NCI-H187 (cell line): ENCODE results near the gene FANCE.

Experiments used
- DNase-seq, 2 experiments: peaks; one replicate each; lab custom pipeline; 2025; lab: John Stamatoyannopoulos, UW

Gene FANCE

GRCh38 chr6:35468980-35469750 is 17.0 kb downstream of the FANCE start:
- DNase-seq, result no peak

DNA sequence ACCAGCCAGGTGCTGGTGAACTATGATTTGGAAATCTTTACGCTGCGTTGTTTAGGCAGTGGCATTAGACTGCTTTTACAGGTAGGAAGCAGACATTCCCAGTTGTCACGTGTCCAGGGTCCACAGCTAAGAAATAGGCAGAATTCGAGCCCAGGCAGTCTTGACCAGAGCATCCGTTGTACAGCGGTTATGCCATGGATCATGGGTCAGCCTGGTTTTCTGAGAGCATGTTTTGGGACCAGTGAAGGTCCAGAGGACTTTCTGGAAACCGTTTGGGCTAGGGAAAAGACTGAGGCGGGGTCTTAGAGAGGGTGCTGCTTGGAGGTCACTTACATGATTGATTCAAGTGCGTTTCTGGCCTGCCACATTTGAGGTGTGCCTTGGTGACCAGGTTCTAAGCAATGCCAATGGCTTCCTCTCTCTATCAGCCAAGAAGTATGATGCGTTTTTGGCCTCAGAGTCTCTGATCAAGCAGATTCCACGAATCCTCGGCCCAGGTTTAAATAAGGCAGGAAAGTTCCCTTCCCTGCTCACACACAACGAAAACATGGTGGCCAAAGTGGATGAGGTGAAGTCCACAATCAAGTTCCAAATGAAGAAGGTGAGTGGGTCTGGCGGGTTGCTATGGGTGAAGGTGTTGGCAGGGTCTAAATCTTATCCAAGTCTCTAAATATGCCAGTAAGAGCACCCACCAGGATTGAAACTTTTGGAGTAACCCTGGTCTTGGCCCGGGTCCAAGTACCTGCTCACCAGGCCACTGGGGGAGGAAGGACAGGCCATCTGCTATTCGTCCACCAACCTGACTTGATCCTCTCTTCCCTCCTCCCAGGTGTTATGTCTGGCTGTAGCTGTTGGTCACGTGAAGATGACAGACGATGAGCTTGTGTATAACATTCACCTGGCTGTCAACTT is 17.9 kb downstream of the FANCE start:
- DNase-seq, result no peak

- DNase-seq, result no peak
These were observed 18.6 kb downstream of the FANCE start for GRCh38 chr6:35470663-35471120.

- DNase-seq, result no peak
These were observed 19.8 kb downstream of the FANCE start for GRCh38 chr6:35471836-35472345.

DNA sequence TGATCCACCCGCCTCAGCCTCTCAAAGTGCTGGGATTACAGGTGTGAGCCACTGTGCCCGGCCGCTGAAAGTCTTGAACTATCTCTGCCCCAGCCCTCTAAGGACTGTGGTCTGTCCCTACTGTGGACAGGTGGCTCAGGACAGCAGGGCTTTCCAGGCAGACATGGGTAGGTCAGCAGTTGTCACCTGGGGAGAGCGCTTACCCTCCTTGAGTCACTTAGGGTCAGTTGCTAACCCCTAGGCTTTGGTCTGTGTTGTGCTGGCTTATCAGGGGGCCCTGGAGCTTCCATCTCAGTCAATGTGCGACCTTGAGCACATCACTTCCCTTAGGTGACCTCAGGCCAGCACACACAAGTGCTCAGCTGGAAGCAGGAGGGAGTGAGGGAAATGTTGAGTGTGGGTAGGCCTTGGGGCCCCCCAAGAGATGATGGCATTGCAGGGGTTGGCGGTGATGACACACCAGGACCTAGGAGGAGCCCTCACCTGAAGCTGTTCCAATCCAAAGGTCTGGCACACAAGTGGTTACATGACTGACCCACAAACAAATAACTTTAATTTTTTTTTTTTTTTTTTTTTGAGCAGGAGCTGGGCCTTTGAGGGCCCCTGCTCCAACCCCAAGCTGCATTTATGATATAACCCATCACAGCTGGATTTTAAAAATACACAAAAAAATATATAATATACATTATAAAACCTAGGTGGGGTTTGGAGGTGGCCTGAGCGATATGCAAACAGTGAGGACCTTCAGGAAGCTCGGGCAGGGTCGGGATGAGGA is 21.1 kb downstream of the FANCE start:
- DNase-seq, result no peak

GRCh38 chr6:35473850-35474130 is 21.7 kb downstream of the FANCE start:
- DNase-seq, result no peak

DNA sequence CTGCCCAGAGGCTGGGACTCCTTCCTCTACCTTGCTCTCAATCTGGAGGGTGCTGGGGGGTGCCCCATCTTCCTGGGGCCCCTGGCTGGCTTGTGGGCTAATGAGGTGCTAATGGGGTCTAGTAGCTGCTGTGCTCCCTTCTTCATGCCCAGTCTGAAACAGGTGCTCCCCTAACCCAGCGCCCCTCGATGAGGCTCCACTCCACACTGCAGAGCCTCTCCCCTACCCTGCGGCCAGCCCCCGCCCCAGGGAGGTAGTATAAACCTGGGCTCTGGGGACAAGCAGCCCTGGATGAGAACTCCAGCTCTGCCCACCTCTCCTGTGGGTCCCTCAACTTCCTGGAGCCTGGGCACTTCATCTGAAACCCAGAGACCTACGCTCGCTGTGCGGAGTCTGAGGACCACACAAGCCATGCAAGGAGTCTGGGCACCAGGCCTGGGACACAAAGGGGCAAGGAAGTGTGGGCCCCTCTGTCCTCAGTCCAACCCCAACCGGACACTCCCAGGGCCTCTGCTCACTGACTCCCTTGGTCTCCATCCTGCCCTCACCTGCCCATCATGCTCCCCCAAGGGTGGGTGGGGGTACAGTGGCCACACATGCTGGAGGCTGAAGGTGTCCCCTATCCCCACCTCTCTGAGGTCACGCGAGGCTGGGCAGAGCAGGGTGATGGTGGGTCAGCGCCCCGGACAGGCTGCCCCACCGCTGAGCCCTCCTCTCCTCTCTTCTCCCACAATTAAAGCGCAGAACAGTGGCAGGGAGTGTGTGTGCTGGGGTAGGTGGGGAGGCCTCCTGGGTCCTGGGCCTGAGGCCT is 22.2 kb downstream of the FANCE start:
- DNase-seq, result no peak

GRCh38 chr6:35474942-35475570 is 22.9 kb downstream of the FANCE start:
- DNase-seq, result no peak

GRCh38 chr6:35475573-35475972 is 23.4 kb downstream of the FANCE start:
- DNase-seq, result no peak

GRCh38 chr6:35476004-35476403 is 23.9 kb downstream of the FANCE start:
- DNase-seq, result no peak

GRCh38 chr6:35477028-35477427 is 24.9 kb downstream of the FANCE start:
- no peak for DNase-seq

GRCh38 chr6:35477551-35478179 is 25.5 kb downstream of the FANCE start:
- peak in 1 of 2 experiments; percentile 83 for DNase-seq

DNA sequence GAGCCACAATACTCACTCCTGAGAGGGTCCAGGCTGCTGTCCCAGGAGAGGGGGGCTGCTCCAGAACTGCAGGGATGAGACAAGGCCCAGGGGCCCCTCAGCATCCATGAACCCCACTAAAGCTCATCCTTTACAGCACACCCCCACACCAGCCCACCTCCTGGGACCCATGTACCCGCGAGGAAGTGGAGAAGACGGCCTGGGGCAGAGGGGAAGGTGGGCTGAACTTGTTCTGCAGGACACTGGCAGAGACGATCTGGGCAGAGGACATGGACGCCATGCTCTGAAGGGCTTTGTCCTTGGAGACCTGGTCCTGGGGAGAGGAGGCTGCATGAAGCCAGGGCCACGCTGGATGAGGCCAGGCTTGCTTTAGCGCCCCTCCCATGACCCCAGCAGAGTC is 26.1 kb downstream of the FANCE start:
- DNase-seq, result no peak

DNA sequence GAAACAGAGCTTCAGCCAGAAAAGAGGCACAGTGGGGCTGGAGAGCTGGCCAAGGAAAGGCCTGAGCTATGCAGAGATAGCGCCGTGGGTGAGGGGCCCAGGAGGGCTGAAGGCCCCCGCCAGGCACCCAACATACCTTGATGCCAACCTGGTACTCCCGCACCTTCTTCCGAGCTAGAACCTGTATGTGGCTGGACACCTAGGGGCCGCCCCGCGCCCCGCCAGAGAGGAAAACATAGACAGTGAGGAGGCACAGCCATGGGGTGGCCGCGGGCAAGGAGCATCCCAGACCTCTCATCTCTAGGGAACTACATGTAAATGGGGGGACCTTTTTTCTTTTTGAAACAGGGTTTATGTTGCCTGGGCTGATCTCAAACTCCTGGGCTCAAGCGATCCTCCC is 28.0 kb downstream of the FANCE start:
- no peak for DNase-seq

GRCh38 chr6:35481226-35481625 is 29.1 kb downstream of the FANCE start:
- DNase-seq, result no peak

DNA sequence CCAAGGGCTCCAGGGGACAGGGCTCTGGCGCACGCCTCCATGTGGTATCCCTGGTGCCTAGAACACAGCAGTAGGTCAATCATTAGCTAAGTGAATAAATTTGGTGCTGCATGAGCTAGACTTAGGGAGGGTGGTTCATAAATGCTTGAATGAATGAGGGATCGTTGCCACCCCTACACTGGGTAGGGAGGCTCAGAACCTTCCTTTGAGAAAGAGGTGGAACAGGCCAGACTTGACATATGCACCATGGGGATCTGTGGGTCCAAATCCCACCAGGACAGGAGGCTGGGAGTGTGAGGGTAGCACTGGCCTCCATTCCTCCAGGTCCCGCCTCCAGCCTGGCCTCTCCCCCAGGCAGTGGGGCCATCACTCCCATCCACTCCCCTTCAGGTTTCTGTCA is 30.9 kb downstream of the FANCE start:
- DNase-seq, result no peak

DNA sequence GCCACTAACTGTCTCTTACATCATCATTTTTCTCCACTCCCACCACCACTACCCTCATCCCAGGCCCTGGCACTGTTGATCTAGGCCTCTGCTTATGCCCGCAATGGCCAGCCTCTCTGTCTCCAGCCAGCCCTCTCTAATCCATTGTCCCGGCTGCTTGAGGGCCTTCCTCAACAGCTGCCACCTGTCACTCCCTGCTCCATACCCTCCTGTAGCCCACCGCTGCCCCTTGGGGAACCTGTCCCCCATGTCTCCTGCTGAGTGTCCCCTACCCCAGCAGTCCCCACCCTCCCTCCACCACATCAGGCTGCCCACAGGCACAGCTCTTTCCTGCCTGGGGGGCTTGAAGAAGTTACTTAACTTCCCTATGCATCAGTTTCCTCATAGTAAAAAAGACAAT is 31.4 kb downstream of the FANCE start:
- no peak for DNase-seq

- DNase-seq, result no peak
These were observed 31.9 kb downstream of the FANCE start for GRCh38 chr6:35483893-35484645.

- DNase-seq, result no peak
These were observed 32.8 kb downstream of the FANCE start for GRCh38 chr6:35484921-35485392.
